ENCODE measurements around the gene UBAC1.

GRCh38 chr9:136001231-136001630 is 40.1 kb upstream of the UBAC1 start:
- no peak for TF ChIP-seq CTCF (IDR thresholded peaks at IDR 0.05 in 2 of 3, conservative IDR thresholded peaks at IDR 0.05 in 1 of 3; ENCODE audit: borderline replicate concordance in 1 of 3, insufficient read depth in 1 of 3, low read depth in 2 of 3, low read length in 2 of 3)
- no peak for TF ChIP-seq MAX (IDR thresholded peaks at IDR 0.05)
- no peak for TF ChIP-seq SIN3A (IDR thresholded peaks at IDR 0.05; ENCODE audit: low read depth)
- no peak for TF ChIP-seq ZNF274 (IDR thresholded peaks at IDR 0.05; ENCODE audit: low read depth, low read length)
- TF ChIP-seq EGR1 (IDR thresholded peaks at IDR 0.05; ENCODE audit: low read depth): no peak
- TF ChIP-seq EZH2phosphoT487 (IDR thresholded peaks at IDR 0.05; ENCODE audit: borderline replicate concordance): no peak
- TF ChIP-seq POLR2A (IDR thresholded peaks at IDR 0.05; ENCODE audit: borderline replicate concordance, extremely low read depth, insufficient read depth, insufficient read length): no peak
